ENCODE results near the gene CR1. TPM values are rescaled to one million over a fixed set of nuclear protein-coding genes. Genes with fewer than 3 reads are reported as not detected.

CR1 gene
- total and polyA plus RNA-seq, 2 experiments from 2014 or later = 0.65 to 0.76 TPM

DNA sequence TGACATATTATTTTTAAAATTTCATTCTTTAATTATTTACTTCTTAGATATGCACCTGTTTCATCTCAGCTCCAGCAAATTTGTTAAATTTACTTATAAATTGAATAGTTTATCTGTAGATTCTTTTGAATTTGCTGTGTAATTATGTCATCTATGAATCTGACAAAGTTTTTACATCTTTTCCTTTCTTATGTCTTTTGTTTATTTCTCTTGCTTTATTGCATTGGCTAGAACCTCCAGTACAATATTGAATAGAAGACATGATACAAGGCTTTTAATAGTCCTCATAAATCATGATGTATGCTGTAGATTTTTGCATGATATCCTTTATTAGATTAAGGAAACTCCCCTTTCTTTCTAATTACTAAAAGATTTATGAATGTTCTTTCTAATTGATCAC lies 20.8 kb downstream of the CR1 start:
- Histone ChIP-seq H3K4me1 (ENCODE audit: insufficient read depth) (no peaks in the 10 kb centered on the region), H3K36me3 (ENCODE audit: insufficient read depth) (no peaks in the 10 kb centered on the region), H3F3A (replicated peaks; ENCODE audit: low read depth) (no peaks in the 10 kb centered on the region), H4K20me1 (replicated peaks; ENCODE audit: insufficient read depth) (no peaks in the 10 kb centered on the region), H3K4me3 (no peak overlapping the region), H3K9me2 (ENCODE audit: insufficient read depth) (no peaks in the 10 kb centered on the region), H3K79me2 (replicated peaks; ENCODE audit: insufficient read depth) (no peaks in the 10 kb centered on the region), H3K4me2 (no peak overlapping the region), H3K27ac (ENCODE audit: low read depth) (no peak overlapping the region), H3K27me3 (ENCODE audit: insufficient read depth) (no peaks in the 10 kb centered on the region), H2AFZ (no peak overlapping the region)
- no peak for ATAC-seq
- peaks cover 2% of the 10 kb centered on the region; the same call in 1 of the 3 replicates for H3K4me1 Mint-ChIP-seq
- no peaks in the 10 kb centered on the region for H3K36me3 Mint-ChIP-seq (ENCODE audit: low read depth)
- H3K9me3 Mint-ChIP-seq = no peaks in the 10 kb centered on the region
- no peaks in the 10 kb centered on the region for H3K27me3 Mint-ChIP-seq (ENCODE audit: insufficient read depth, low read depth, poor library complexity)
- no peak overlapping the region for H3K4me3 Mint-ChIP-seq
- no peak for DNase-seq (ENCODE audit: low spot score)
- no peak overlapping the region for H3K27ac Mint-ChIP-seq
- TF ChIP-seq STAT1 (IDR thresholded peaks at IDR 0.05; ENCODE audit: unreplicated experiment) = no peak
- TF ChIP-seq POLR2AphosphoS5 (IDR thresholded peaks at IDR 0.05; ENCODE audit: low read depth) = no peak
- TF ChIP-seq CREB1 (CRISPR knock-in tag; IDR thresholded peaks at IDR 0.05; ENCODE audit: low read depth) = no peak
- TF ChIP-seq EZH2 (IDR thresholded peaks at IDR 0.05; ENCODE audit: low read depth, unreplicated experiment) = no peak
- TF ChIP-seq ZNF114 (CRISPR knock-in tag; IDR thresholded peaks at IDR 0.05) = no peak
- TF ChIP-seq, protein P1, sequence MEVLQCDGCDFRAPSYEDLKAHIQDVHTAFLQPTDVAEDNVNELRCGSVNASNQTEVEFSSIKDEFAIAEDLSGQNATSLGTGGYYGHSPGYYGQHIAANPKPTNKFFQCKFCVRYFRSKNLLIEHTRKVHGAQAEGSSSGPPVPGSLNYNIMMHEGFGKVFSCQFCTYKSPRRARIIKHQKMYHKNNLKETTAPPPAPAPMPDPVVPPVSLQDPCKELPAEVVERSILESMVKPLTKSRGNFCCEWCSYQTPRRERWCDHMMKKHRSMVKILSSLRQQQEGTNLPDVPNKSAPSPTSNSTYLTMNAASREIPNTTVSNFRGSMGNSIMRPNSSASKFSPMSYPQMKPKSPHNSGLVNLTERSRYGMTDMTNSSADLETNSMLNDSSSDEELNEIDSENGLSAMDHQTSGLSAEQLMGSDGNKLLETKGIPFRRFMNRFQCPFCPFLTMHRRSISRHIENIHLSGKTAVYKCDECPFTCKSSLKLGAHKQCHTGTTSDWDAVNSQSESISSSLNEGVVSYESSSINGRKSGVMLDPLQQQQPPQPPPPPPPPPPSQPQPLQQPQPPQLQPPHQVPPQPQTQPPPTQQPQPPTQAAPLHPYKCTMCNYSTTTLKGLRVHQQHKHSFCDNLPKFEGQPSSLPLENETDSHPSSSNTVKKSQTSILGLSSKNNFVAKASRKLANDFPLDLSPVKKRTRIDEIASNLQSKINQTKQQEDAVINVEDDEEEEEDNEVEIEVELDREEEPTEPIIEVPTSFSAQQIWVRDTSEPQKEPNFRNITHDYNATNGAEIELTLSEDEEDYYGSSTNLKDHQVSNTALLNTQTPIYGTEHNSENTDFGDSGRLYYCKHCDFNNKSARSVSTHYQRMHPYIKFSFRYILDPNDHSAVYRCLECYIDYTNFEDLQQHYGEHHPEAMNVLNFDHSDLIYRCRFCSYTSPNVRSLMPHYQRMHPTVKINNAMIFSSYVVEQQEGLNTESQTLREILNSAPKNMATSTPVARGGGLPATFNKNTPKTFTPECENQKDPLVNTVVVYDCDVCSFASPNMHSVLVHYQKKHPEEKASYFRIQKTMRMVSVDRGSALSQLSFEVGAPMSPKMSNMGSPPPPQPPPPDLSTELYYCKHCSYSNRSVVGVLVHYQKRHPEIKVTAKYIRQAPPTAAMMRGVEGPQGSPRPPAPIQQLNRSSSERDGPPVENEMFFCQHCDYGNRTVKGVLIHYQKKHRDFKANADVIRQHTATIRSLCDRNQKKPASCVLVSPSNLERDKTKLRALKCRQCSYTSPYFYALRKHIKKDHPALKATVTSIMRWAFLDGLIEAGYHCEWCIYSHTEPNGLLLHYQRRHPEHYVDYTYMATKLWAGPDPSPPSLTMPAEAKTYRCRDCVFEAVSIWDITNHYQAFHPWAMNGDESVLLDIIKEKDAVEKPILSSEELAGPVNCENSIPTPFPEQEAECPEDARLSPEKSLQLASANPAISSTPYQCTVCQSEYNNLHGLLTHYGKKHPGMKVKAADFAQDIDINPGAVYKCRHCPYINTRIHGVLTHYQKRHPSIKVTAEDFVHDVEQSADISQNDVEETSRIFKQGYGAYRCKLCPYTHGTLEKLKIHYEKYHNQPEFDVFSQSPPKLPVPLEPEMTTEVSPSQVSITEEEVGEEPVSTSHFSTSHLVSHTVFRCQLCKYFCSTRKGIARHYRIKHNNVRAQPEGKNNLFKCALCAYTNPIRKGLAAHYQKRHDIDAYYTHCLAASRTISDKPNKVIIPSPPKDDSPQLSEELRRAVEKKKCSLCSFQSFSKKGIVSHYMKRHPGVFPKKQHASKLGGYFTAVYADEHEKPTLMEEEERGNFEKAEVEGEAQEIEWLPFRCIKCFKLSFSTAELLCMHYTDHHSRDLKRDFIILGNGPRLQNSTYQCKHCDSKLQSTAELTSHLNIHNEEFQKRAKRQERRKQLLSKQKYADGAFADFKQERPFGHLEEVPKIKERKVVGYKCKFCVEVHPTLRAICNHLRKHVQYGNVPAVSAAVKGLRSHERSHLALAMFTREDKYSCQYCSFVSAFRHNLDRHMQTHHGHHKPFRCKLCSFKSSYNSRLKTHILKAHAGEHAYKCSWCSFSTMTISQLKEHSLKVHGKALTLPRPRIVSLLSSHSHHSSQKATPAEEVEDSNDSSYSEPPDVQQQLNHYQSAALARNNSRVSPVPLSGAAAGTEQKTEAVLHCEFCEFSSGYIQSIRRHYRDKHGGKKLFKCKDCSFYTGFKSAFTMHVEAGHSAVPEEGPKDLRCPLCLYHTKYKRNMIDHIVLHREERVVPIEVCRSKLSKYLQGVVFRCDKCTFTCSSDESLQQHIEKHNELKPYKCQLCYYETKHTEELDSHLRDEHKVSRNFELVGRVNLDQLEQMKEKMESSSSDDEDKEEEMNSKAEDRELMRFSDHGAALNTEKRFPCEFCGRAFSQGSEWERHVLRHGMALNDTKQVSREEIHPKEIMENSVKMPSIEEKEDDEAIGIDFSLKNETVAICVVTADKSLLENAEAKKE (CRISPR knock-in tag; IDR thresholded peaks at IDR 0.05) = no peak
- no peak for TF ChIP-seq JUNB (IDR thresholded peaks at IDR 0.05; ENCODE audit: unreplicated experiment)
- no peak for TF ChIP-seq ZNF331 (CRISPR knock-in tag; IDR thresholded peaks at IDR 0.05; ENCODE audit: low read depth)
- TF ChIP-seq EZH2phosphoT487 (IDR thresholded peaks at IDR 0.05; ENCODE audit: unreplicated experiment) = no peak
- TF ChIP-seq, protein P2, sequence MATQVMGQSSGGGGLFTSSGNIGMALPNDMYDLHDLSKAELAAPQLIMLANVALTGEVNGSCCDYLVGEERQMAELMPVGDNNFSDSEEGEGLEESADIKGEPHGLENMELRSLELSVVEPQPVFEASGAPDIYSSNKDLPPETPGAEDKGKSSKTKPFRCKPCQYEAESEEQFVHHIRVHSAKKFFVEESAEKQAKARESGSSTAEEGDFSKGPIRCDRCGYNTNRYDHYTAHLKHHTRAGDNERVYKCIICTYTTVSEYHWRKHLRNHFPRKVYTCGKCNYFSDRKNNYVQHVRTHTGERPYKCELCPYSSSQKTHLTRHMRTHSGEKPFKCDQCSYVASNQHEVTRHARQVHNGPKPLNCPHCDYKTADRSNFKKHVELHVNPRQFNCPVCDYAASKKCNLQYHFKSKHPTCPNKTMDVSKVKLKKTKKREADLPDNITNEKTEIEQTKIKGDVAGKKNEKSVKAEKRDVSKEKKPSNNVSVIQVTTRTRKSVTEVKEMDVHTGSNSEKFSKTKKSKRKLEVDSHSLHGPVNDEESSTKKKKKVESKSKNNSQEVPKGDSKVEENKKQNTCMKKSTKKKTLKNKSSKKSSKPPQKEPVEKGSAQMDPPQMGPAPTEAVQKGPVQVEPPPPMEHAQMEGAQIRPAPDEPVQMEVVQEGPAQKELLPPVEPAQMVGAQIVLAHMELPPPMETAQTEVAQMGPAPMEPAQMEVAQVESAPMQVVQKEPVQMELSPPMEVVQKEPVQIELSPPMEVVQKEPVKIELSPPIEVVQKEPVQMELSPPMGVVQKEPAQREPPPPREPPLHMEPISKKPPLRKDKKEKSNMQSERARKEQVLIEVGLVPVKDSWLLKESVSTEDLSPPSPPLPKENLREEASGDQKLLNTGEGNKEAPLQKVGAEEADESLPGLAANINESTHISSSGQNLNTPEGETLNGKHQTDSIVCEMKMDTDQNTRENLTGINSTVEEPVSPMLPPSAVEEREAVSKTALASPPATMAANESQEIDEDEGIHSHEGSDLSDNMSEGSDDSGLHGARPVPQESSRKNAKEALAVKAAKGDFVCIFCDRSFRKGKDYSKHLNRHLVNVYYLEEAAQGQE (IDR thresholded peaks at IDR 0.05; ENCODE audit: unreplicated experiment) = no peak
- TF ChIP-seq NANOG (IDR thresholded peaks at IDR 0.05; ENCODE audit: borderline replicate concordance) = no peak
- TF ChIP-seq, protein P3, sequence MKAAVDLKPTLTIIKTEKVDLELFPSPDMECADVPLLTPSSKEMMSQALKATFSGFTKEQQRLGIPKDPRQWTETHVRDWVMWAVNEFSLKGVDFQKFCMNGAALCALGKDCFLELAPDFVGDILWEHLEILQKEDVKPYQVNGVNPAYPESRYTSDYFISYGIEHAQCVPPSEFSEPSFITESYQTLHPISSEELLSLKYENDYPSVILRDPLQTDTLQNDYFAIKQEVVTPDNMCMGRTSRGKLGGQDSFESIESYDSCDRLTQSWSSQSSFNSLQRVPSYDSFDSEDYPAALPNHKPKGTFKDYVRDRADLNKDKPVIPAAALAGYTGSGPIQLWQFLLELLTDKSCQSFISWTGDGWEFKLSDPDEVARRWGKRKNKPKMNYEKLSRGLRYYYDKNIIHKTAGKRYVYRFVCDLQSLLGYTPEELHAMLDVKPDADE (IDR thresholded peaks at IDR 0.05) = no peak
- no peak for TF ChIP-seq CTCF (conservative IDR thresholded peaks at IDR 0.05; ENCODE audit: low read depth in 2 of 2)

Data from GM23338 (cell line).